ENCODE measurements around the gene CABLES2.
A peak's percentile ranks its signal among the peaks of the same experiment; 100 is the strongest.

Gene CABLES2

DNA sequence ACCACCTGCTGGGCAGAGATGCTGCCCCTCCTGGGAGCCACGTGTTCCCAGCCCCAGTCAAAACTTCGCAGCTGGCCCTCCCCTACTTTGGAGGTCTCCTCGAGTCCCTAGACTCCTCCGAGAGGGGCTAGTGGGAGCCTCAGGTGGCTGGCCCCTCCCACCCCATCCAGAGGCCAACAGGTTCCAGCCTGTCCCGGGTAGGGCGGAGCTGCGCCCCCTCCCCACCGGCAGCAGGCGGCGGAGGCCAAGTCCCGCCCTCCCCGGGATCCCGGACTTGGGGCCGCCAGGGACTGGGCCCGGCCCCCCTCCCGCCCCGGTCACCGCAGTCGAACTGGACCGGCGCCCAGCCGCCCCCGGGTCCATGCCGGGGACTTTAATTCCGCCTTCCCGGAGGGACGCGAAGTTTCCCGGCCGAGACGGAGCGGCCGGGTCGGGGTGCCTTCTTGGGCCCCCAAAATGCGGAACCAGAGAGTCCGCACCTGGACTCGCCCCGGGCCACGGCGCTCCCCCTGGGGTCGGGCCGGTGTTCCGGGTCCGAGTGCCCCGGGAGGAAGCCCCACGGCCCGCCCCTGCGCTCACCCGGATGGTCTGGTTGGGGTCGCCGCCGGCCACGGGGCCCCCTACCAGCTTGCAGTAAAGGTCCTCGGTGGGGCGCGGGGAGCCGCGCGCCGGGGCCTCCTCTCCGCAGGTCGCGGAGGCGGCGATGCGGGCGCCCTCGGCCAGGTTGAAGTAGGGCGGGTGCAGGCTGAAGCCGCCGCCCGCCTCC is 40.5 kb downstream of the CABLES2 start:
- DNase-seq (ENCODE audit: low read depth): no peak
- TF ChIP-seq, protein P1, sequence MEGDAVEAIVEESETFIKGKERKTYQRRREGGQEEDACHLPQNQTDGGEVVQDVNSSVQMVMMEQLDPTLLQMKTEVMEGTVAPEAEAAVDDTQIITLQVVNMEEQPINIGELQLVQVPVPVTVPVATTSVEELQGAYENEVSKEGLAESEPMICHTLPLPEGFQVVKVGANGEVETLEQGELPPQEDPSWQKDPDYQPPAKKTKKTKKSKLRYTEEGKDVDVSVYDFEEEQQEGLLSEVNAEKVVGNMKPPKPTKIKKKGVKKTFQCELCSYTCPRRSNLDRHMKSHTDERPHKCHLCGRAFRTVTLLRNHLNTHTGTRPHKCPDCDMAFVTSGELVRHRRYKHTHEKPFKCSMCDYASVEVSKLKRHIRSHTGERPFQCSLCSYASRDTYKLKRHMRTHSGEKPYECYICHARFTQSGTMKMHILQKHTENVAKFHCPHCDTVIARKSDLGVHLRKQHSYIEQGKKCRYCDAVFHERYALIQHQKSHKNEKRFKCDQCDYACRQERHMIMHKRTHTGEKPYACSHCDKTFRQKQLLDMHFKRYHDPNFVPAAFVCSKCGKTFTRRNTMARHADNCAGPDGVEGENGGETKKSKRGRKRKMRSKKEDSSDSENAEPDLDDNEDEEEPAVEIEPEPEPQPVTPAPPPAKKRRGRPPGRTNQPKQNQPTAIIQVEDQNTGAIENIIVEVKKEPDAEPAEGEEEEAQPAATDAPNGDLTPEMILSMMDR (conservative IDR thresholded peaks at IDR 0.05; ENCODE audit: low read depth, low read length): no peak
- H3K4me3 ChIP-seq (ENCODE audit: low read length): peak overlapping the region; percentile 86

GRCh38 chr20:62365814-62366369 is 41.2 kb downstream of the CABLES2 start:
- TF ChIP-seq, protein P1 (conservative IDR thresholded peaks at IDR 0.05; ENCODE audit: low read depth, low read length): no peak
- peak overlapping the region; percentile 86 for H3K4me3 ChIP-seq (ENCODE audit: low read length)
- DNase-seq (ENCODE audit: low read depth): no peak

GRCh38 chr20:62364911-62365736 is 42.0 kb downstream of the CABLES2 start:
- TF ChIP-seq, protein P1 (conservative IDR thresholded peaks at IDR 0.05; ENCODE audit: low read depth, low read length): no peak
- peak overlapping the region; percentile 86 for H3K4me3 ChIP-seq (ENCODE audit: low read length)
- no peak for DNase-seq (ENCODE audit: low read depth)

- TF ChIP-seq, protein P1 (conservative IDR thresholded peaks at IDR 0.05; ENCODE audit: low read depth, low read length): no peak
- no peak for DNase-seq (ENCODE audit: low read depth)
- peak overlapping the region; percentile 86 for H3K4me3 ChIP-seq (ENCODE audit: low read length)
These were observed 42.9 kb downstream of the CABLES2 start for GRCh38 chr20:62363920-62364851.

- TF ChIP-seq, protein P1 (conservative IDR thresholded peaks at IDR 0.05; ENCODE audit: low read depth, low read length): peak; percentile 59
- no peak for DNase-seq (ENCODE audit: low read depth)
- H3K4me3 ChIP-seq (ENCODE audit: low read length): no peak overlapping the region
These were observed 43.8 kb downstream of the CABLES2 start for GRCh38 chr20:62362991-62363919.

DNA sequence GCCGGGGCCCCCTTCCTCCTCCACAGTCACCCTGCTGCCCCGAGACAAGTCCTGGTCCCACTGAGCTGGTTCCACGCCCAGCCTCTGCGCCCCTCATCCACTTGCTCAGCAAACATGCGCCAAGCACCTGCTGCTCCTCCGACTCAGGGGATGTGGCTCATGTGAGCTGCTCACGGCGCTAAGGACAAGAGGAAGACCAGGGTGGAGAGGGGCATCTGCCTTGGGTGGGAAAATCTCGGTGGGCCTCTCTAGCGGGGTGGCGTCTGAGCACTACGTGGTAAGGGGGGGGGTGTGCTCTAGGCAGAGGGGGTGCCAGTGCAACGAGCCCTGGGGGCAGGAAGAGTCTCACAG is 44.5 kb downstream of the CABLES2 start:
- TF ChIP-seq, protein P1 (conservative IDR thresholded peaks at IDR 0.05; ENCODE audit: low read depth, low read length): no peak
- no peak overlapping the region for H3K4me3 ChIP-seq (ENCODE audit: low read length)

More for the DNA sequence above, 44.5 kb downstream of the CABLES2 start:
- DNase-seq (ENCODE audit: low read depth): no peak

All from retinal pigment epithelial cell (primary cell).